ENCODE measurements around the gene RPL19.
A peak's percentile ranks its signal among the peaks of the same experiment; 100 is the strongest.

The RPL19 gene

DNA sequence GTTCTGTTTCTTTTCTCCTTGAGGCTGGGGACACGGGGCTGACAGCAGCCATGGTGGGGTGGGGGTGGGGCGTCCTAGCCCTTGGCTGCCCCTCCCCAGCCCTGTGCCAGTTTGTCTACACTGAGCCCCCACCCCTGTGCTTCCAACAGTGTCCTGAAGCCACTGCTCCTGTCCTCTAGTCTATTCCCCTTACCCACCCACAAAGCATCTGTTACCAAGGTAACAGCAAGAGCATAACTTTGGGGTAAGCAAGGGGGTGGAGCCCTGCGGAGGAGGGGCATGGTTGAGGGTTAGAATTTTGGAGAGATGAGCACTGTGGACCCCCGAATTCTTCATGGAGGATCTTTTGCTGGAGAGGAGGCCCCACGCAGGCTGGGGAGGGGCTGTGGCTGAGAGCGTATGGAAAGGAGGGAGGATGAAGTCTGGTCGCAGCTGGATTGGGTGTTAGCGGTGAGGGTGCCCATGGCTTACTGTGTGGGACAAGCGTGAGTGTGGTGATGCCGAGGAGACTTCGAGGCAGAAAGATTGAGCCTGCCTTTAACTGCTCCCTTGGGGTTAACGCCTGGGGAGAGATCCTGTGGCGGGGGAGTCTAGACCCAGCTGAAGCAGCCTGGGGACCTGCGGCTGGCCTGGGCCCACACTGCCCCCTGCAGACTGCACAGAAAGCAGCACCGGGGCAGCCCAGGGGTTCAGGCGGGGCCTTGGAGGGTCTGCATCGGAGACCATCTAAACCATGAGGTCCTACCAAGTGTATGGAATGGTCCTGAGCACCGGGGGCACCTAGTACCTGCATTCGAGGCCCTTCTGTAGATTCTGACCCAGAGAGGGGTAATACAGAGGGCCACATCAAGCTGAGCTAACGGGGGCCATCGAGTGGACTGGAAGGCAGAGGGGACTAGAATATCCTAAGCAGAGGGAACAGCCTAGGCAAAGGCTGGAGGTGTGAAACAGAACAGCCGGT, 31.8 kb downstream of the RPL19 start:
- TF ChIP-seq, protein P1, sequence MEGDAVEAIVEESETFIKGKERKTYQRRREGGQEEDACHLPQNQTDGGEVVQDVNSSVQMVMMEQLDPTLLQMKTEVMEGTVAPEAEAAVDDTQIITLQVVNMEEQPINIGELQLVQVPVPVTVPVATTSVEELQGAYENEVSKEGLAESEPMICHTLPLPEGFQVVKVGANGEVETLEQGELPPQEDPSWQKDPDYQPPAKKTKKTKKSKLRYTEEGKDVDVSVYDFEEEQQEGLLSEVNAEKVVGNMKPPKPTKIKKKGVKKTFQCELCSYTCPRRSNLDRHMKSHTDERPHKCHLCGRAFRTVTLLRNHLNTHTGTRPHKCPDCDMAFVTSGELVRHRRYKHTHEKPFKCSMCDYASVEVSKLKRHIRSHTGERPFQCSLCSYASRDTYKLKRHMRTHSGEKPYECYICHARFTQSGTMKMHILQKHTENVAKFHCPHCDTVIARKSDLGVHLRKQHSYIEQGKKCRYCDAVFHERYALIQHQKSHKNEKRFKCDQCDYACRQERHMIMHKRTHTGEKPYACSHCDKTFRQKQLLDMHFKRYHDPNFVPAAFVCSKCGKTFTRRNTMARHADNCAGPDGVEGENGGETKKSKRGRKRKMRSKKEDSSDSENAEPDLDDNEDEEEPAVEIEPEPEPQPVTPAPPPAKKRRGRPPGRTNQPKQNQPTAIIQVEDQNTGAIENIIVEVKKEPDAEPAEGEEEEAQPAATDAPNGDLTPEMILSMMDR (IDR thresholded peaks at IDR 0.05; ENCODE audit: borderline replicate concordance, extremely low read depth, low read length, poor library complexity, severe bottlenecking), result peak; percentile 91
- no peak for TF ChIP-seq EZH2 (IDR thresholded peaks at IDR 0.05; ENCODE audit: borderline replicate concordance, low read depth, low read length, severe bottlenecking)
- H3K27ac ChIP-seq (ENCODE audit: low read length), result no peak overlapping the region
- no peaks in the 10 kb centered on the region for H3K27me3 ChIP-seq (ENCODE audit: insufficient read depth, low read length, poor library complexity)
- no peaks in the 10 kb centered on the region for H3K36me3 ChIP-seq (ENCODE audit: insufficient read depth, low read length)
- no peaks in the 10 kb centered on the region for H3K9me3 ChIP-seq (ENCODE audit: insufficient read depth, low read length, severe bottlenecking)
- H2AFZ ChIP-seq (ENCODE audit: low read depth, low read length), result no peak overlapping the region
- ATAC-seq (ENCODE audit: insufficient read depth, low read depth) (peak; percentile 88), DNase-seq (peak; percentile 85)
- H3K4me2 ChIP-seq (ENCODE audit: insufficient read depth, low read length), result peak overlapping the region; percentile 34; the same call in 1 of the 2 replicates
- H4K20me1 ChIP-seq (ENCODE audit: insufficient read depth, low read length), result peaks cover 9% of the 10 kb centered on the region; the same call in 1 of the 2 replicates
- no peaks in the 10 kb centered on the region for H3K79me2 ChIP-seq (ENCODE audit: insufficient read depth, low read length)
- H3K4me1 ChIP-seq (ENCODE audit: insufficient read depth, low read length), result peaks cover 16% of the 10 kb centered on the region
- H3K9ac ChIP-seq (ENCODE audit: low read depth, low read length), result no peak overlapping the region
- H3K4me3 ChIP-seq (ENCODE audit: low read depth in 1 of 2, low read length in 2 of 2), result no peak overlapping the region

- Histone ChIP-seq H3K4me1 (ENCODE audit: insufficient read depth, low read length) (peaks cover 37% of the 10 kb centered on the region), H3K36me3 (ENCODE audit: insufficient read depth, low read length) (no peaks in the 10 kb centered on the region), H3K79me2 (ENCODE audit: insufficient read depth, low read length) (no peaks in the 10 kb centered on the region), H3K4me3 (ENCODE audit: low read depth in 1 of 2, low read length in 2 of 2) (no peak overlapping the region), H4K20me1 (ENCODE audit: insufficient read depth, low read length) (peaks cover 9% of the 10 kb centered on the region; the same call in 1 of the 2 replicates), H2AFZ (ENCODE audit: low read depth, low read length) (no peak overlapping the region), H3K9ac (ENCODE audit: low read depth, low read length) (no peak overlapping the region), H3K9me3 (ENCODE audit: insufficient read depth, low read length, severe bottlenecking) (no peaks in the 10 kb centered on the region), H3K4me2 (ENCODE audit: insufficient read depth, low read length) (no peak overlapping the region), H3K27ac (ENCODE audit: low read length) (no peak overlapping the region), H3K27me3 (ENCODE audit: insufficient read depth, low read length, poor library complexity) (no peaks in the 10 kb centered on the region)
- ATAC-seq (ENCODE audit: insufficient read depth, low read depth), result peak; percentile 65
- DNase-seq, result peak; percentile 70
- TF ChIP-seq, protein P1 (IDR thresholded peaks at IDR 0.05; ENCODE audit: borderline replicate concordance, extremely low read depth, low read length, poor library complexity, severe bottlenecking), result peak; percentile 90
- no peak for TF ChIP-seq EZH2 (IDR thresholded peaks at IDR 0.05; ENCODE audit: borderline replicate concordance, low read depth, low read length, severe bottlenecking)
Measured at GRCh38 chr17:39235555-39236449, 35.7 kb downstream of the RPL19 start.

- Histone ChIP-seq H3K9ac (ENCODE audit: low read depth, low read length) (no peak overlapping the region), H3K27ac (ENCODE audit: low read length) (no peak overlapping the region), H3K36me3 (ENCODE audit: insufficient read depth, low read length) (no peaks in the 10 kb centered on the region), H3K4me3 (ENCODE audit: low read depth in 1 of 2, low read length in 2 of 2) (no peak overlapping the region), H4K20me1 (ENCODE audit: insufficient read depth, low read length) (peaks cover 4% of the 10 kb centered on the region; the same call in 1 of the 2 replicates), H3K79me2 (ENCODE audit: insufficient read depth, low read length) (no peaks in the 10 kb centered on the region), H3K9me3 (ENCODE audit: insufficient read depth, low read length, severe bottlenecking) (no peaks in the 10 kb centered on the region), H2AFZ (ENCODE audit: low read depth, low read length) (no peak overlapping the region), H3K4me1 (ENCODE audit: insufficient read depth, low read length) (peaks cover 31% of the 10 kb centered on the region), H3K4me2 (ENCODE audit: insufficient read depth, low read length) (no peak overlapping the region), H3K27me3 (ENCODE audit: insufficient read depth, low read length, poor library complexity) (no peaks in the 10 kb centered on the region)
- DNase-seq (no peak), ATAC-seq (ENCODE audit: insufficient read depth, low read depth) (no peak)
- TF ChIP-seq, protein P1 (IDR thresholded peaks at IDR 0.05; ENCODE audit: borderline replicate concordance, extremely low read depth, low read length, poor library complexity, severe bottlenecking), result no peak
- TF ChIP-seq EZH2 (IDR thresholded peaks at IDR 0.05; ENCODE audit: borderline replicate concordance, low read depth, low read length, severe bottlenecking), result no peak
Measured at GRCh38 chr17:39236450-39236927, 36.4 kb downstream of the RPL19 start.
